Measurements from ENCODE around the gene LAMB1.

DNA sequence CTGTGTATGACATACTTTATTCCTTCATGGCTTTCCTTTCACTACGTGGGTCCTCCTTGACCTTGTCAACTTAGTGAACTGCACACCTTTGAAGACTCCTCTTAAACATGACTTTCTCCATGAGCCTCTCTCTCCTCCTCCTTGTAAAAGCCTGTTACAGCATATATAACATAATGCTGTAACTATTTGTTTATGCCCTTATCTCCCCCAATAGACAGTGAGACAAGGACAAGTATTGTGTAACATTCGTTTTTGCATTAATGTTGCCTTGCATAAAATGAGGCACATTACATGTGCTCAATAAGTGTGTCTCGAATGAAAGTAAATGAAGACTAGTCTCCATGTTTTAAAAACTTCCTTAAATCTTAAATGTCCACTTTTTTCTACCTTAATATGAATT is 4.3 kb upstream of the LAMB1 start:
- TF ChIP-seq, protein P1, sequence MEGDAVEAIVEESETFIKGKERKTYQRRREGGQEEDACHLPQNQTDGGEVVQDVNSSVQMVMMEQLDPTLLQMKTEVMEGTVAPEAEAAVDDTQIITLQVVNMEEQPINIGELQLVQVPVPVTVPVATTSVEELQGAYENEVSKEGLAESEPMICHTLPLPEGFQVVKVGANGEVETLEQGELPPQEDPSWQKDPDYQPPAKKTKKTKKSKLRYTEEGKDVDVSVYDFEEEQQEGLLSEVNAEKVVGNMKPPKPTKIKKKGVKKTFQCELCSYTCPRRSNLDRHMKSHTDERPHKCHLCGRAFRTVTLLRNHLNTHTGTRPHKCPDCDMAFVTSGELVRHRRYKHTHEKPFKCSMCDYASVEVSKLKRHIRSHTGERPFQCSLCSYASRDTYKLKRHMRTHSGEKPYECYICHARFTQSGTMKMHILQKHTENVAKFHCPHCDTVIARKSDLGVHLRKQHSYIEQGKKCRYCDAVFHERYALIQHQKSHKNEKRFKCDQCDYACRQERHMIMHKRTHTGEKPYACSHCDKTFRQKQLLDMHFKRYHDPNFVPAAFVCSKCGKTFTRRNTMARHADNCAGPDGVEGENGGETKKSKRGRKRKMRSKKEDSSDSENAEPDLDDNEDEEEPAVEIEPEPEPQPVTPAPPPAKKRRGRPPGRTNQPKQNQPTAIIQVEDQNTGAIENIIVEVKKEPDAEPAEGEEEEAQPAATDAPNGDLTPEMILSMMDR (conservative IDR thresholded peaks at IDR 0.05; ENCODE audit: low read depth, low read length): no peak
- TF ChIP-seq EZH2 (IDR thresholded peaks at IDR 0.05; ENCODE audit: low read length, unreplicated experiment): no peak
